Fibroblast of villous mesenchyme (primary cell): ENCODE measurements around the gene TPSB2. TPM values are rescaled to one million over a fixed set of nuclear protein-coding genes. Genes with fewer than 3 reads are reported as not detected.
"Not testable (repeated sequence)": the region's sequence is repeated elsewhere in the genome, so short reads cannot be mapped to it uniquely, and the experiment has no call there.

ENCODE experiments used
- DNase-seq: peaks from one replicate; pipeline ENCODE4 v3.0.0-alpha.2; 2010; ENCODE audit warnings: low read depth
- H3K4me3 ChIP-seq: 2 replicates; pipeline ENCODE4 v1.5.1; 2011; ENCODE audit warnings: low read depth, mild to moderate bottlenecking, low read length
- CTCF ChIP-seq: IDR thresholded peaks from 2 replicates; pipeline ENCODE4 v1.5.1; 2012; ENCODE audit warnings: low read depth, mild to moderate bottlenecking, low read length; ENCODE audit not compliant: insufficient read depth
- total RNA-seq: library from RNA; depleted of rRNA; stranded (reverse); fragments of >200 nt; gene quantifications from 2 replicates; pipeline ENCODE4 v1.2.3, GENCODE V29; 2012

The TPSB2 gene
- total RNA-seq: not detected in 2 replicates

GRCh38 chr16:1230084-1230470 lies at the start of gene TPSB2:
Gene TPSB2, minus strand, starts transcription at chr16:1230184. Its CDS starts 233 bp downstream, at chr16:1229951.
- H3K4me3 ChIP-seq, DNase-seq: not testable (repeated sequence)

GRCh38 chr16:1279081-1279944 lies 49.3 kb upstream of the TPSB2 start:
- no peak for TF ChIP-seq CTCF
- H3K4me3 ChIP-seq: no peak overlapping the region
- no peak for DNase-seq

GRCh38 chr16:1278477-1278876 lies 48.5 kb upstream of the TPSB2 start:
- H3K4me3 ChIP-seq: no peak overlapping the region
- TF ChIP-seq CTCF: no peak
- no peak for DNase-seq

- DNase-seq: no peak
- H3K4me3 ChIP-seq: no peak overlapping the region
- TF ChIP-seq CTCF: no peak
Observed at GRCh38 chr16:1277617-1278282, 47.8 kb upstream of the TPSB2 start.

- no peak overlapping the region for H3K4me3 ChIP-seq
- no peak for DNase-seq
- no peak for TF ChIP-seq CTCF
Observed at GRCh38 chr16:1277151-1277598, 47.2 kb upstream of the TPSB2 start.

- no peak for TF ChIP-seq CTCF
- DNase-seq: no peak
- H3K4me3 ChIP-seq: no peak overlapping the region
Observed at GRCh38 chr16:1276580-1276878, 46.5 kb upstream of the TPSB2 start.

- TF ChIP-seq CTCF: no peak
- H3K4me3 ChIP-seq: no peak overlapping the region
- no peak for DNase-seq
Observed at GRCh38 chr16:1275791-1276579, 46.0 kb upstream of the TPSB2 start.
